Stimulated activated CD4-positive, alpha-beta T cell treated with anti-CD3 and anti-CD28 coated beads, Interleukin-4, amount 100 ng/mL, for 48 hours (primary cell): ENCODE data around the gene PHLDA3.
"Not testable (repeated sequence)": the region's sequence is repeated elsewhere in the genome, so short reads cannot be mapped to it uniquely, and the experiment has no call there.

Source experiments
- DNase-seq, 2 donors: peaks; one replicate each; pipeline ENCODE4 v3.0.0-alpha.2; 2020; ENCODE audit warnings: low read depth in 2 of 2

PHLDA3 gene

DNA sequence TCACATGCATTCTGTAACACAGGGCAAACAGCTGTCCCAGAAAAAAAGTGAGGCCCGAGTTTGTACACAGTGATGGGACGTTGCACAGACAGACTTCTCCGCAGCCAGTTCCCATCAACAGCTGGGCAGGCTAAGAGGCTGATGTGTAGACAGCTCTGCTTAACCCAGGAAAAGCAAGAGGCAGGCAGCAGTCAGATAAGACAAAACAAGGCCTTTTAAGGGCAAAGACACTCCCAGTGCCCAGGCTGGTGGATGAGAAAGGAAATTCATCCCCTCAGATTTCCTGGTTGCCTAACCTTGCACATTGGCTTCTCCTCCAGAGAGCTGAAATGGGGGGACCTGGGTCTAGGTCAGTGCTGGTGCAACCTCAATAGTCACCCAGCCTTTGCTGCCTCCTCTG is 17.2 kb upstream of the PHLDA3 start:
- DNase-seq = no peak

GRCh38 chr1:201485184-201485774 is 16.3 kb upstream of the PHLDA3 start:
- no peak for DNase-seq

GRCh38 chr1:201483373-201483949 is 14.5 kb upstream of the PHLDA3 start:
- DNase-seq = no peak

DNA sequence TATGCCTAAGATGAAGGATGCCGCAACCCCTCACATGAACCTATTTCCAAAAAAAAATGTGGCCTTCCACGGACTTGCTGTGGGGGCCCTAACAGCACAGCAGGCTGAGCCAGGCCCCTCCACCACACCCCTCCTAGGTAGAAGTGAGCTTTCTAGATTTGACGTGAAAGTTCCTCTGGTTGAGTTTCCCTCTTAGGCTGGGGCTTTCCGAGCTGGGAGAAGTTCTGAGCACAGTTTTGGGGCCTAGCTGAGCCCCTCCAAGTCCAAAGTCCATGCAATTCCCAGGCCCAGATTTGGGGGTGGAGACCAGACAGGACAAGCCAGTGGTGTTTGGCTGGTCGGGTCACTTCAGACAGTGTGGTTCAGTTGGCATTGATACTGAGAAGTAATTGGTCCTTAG is 13.8 kb upstream of the PHLDA3 start:
- DNase-seq = no peak

DNA sequence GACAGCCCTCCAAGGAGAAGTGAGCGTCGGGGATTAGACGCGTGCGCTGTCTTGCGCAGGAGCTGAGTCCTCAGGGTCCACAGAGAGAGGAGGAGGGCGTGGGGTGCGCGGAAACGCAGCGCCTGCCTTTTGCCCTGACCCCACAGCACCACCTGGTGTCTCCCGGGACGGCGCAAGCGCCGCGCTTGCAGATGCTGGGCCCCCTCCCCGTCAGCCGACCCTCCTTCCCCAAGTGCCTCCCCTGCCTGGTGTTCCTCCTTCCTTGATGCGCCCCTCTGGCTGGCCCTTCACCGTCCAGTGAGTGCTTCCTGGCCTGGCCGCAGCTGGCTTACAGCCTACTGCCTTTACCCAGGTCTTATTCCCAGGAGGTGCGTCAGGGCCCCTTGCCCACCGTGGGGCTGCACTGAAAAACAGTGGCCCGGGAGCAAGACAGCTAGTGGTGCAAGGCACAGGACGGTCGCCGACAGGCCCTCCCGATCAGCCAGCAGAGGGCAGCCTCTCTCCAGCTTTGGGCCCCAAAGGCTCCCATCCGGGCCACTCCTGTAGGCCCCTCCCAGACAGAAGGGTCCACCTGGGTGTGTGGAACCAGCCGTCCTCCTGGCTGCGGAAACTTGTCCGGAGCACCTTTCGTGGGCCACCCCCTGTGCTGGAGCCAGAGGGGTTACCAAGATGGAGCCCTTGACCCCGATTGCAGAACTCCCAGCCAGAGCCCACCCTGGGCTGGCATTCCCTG is 12.9 kb upstream of the PHLDA3 start:
- DNase-seq = peak; percentile 75 to 79

DNA sequence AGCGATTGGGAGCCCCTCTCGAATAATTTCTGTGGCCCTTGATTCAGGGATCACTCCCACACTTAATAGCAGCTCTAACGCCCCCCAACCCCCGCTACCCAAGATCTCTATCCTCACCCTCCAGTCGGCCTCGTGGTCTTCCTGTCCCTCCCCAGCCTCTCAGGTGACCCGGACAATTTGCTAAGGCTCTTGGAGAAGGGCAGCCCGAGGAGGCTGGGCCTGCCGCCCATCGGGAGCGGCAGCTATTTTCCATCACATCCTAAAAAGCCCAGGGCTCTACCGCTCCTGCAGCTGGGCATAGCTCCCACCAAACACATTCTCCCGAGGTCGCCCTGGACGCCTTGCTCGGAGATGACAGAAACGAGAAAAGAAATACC is 12.0 kb upstream of the PHLDA3 start:
- DNase-seq = no peak

GRCh38 chr1:201480231-201481003 is 11.4 kb upstream of the PHLDA3 start:
- DNase-seq = peak; percentile 65 to 66

- DNase-seq = no peak
Measured at GRCh38 chr1:201479201-201479730, 10.3 kb upstream of the PHLDA3 start.

GRCh38 chr1:201478666-201479065 is 9.7 kb upstream of the PHLDA3 start:
- DNase-seq = not testable (repeated sequence)

GRCh38 chr1:201476670-201477344 is 7.8 kb upstream of the PHLDA3 start:
- DNase-seq = no peak

- no peak for DNase-seq
Measured at GRCh38 chr1:201475915-201476669, 7.1 kb upstream of the PHLDA3 start.

DNA sequence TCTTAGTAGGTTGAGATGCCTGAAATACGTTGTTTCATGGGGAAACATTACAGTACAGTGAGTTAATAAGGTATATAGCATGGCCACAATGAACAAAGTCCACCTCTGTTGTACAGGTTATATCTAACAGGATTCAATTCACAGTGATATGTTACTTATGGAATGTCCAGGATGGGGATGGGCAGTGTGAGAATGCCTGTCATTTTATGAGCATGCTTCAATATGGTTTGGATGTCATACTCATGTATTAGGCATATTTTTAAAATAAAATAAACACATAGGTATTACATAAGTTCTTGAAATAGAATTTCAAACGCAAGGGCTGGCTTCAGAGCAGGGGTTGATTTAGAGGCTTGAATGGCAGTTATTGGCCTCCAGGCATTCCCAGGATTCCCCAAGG is 6.1 kb upstream of the PHLDA3 start:
- no peak for DNase-seq

DNA sequence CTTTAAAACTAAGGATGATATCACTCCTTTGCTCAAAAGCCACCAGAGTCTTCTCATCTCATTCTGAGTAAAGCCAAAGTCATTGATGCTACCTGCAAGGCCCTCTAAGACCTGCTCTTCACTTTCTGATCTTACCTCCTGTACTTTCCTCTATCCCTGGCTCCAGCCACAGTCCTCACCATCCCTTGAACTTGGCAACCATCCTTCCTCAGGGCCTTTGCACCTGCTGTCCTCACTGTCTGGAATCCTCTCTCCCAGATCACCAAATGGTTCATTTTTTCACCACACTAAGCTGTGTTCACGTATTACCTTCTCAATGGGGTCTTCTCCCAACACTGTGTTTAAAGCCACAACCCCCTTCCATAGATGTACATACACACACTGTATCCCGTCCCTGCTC is 4.3 kb upstream of the PHLDA3 start:
- DNase-seq = no peak

- DNase-seq = not testable (repeated sequence)
Measured at GRCh38 chr1:201472321-201472720, 3.3 kb upstream of the PHLDA3 start.

- no peak for DNase-seq
Measured at GRCh38 chr1:201471772-201472171, 2.8 kb upstream of the PHLDA3 start.

- no peak for DNase-seq
Measured at GRCh38 chr1:201470581-201470980, 1.6 kb upstream of the PHLDA3 start.

GRCh38 chr1:201469645-201470074 is 672 bp upstream of the PHLDA3 start:
- DNase-seq = no peak

DNA sequence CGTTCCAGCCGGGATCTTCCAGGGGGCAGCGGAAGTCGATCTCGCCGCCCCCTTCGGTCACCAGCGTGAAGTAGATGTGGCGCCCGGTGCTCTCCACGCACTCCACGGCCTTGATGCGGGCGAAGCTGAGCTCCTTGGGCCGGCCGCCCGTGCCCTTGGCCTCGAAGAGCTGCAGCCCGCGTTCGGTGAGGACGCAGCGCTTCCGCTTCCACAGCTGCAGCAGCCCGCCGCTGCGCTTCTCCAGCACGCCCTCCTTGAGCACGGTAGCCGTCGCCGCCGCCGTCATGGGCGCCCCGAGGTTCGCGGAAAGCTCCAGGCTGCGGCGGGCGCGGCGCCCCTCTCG is 516 bp downstream of the PHLDA3 start:
- DNase-seq = no peak

DNA sequence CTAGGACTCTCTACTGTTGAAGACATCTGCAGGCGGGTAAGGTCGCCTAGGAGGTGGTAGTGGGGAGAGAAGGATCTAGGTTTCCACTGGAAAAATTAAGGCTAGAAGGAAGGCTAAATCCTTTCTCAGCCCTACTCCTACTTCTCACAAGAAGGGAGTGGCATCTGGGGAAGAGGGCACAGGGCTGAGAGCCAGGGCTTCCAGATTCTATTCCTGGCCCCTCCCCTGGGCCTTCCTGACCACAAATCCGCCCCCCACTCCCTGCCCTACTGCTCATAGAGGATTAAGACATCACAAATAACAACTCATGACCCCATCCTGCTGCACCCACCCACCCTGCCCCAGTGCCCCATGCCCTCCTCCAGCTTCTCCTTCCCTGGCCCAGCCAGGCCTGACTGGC is 2.5 kb downstream of the PHLDA3 start:
- no peak for DNase-seq

DNA sequence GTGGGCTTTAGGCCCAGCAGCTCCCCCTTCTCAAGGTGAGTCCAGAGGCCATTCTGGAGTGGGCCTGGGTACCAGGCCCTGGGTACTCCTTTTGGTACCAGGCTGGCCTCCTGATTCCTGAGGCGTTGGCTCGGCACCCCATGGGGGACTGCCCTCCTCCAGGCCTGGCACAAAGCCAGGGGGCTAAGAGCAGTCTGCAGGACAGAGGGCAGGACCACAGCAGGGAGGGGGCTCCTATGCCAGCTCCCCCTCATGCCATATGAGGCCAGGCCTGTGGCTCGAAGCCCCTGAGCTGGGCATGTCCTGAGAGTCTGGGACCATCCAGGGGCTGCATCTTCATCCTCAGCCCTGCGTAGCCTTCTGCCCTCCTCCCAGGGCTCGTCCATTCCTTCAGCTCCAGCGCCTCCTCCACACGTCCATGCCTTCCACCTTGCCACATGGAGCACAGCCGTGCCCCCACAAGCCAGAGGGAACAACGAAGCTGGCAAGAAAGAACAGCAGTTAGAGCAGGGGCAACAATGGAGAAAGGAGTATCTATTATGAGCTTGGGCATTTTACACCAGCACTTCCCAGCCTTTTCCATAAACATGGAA is 3.2 kb downstream of the PHLDA3 start:
- DNase-seq = no peak

DNA sequence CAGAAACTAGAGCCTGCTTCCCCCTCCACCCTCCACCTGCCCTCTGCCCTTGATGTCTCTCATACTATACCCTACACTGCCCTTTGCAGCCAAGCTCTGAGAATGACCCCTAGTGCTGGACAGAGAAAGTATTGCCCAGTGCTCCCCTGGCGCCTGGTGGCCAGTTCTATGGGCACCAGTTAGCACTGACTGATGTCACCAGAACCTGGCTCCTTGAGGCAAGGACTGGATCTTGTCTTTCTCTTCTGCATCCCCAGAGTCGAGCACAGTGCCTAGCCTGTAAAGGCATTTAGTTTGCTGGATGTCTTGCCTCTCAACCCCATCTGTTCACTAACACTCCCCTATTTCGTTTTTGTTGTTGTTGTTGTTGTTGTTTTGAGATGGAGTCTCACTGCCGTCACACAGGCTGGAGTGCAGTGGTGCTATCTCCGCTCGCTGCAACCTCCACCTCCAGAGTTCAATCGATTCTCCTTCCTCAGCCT is 5.9 kb downstream of the PHLDA3 start:
- no peak for DNase-seq
